Cardiac muscle cell (in vitro differentiated cells and primary cell): Measurements from ENCODE around the gene ADK. TPM values are rescaled to one million over a fixed set of nuclear protein-coding genes. Genes with fewer than 3 reads are reported as not detected.
"Not testable (repeated sequence)": the region's sequence is repeated elsewhere in the genome, so short reads cannot be mapped to it uniquely, and the experiment has no call there.

ENCODE experiments used
- DNase-seq, 2 donors: peaks; one replicate each; pipeline versions ENCODE4 v3.0.0 to v3.0.0-alpha.2; 2010 to 2017; ENCODE audit warnings: low read depth in 1 of 2, low spot score in 1 of 2
- H3K27ac ChIP-seq: fragments of 200-600 bp; sonication (generic); 2 replicates; pipeline ENCODE4 v1.5.1; 2016
- H3K27me3 ChIP-seq: fragments of 200-600 bp; sonication (generic); 2 replicates; pipeline ENCODE4 v1.6.0; 2016; ENCODE audit warnings: control low read depth
- H3K36me3 ChIP-seq: fragments of 200-600 bp; sonication (generic); 2 replicates; pipeline ENCODE4 v1.5.1; 2016; ENCODE audit warnings: control low read depth
- H3K4me1 ChIP-seq: fragments of 200-600 bp; sonication (generic); 2 replicates; pipeline ENCODE4 v1.8.1; 2017; ENCODE audit warnings: low read depth, mild to moderate bottlenecking, mixed run types
- H3K4me3 ChIP-seq: fragments of 200-600 bp; sonication (generic); 2 replicates; pipeline ENCODE4 v1.5.1; 2016; ENCODE audit warnings: mild to moderate bottlenecking
- H3K9me3 ChIP-seq: fragments of 200-600 bp; sonication (generic); 2 replicates; pipeline ENCODE4 v1.5.1; 2017; ENCODE audit warnings: low read depth, mild to moderate bottlenecking, control low read depth
- polyA plus RNA-seq: library from polyadenylated mRNA; unstranded; fragments of >200 nt; fragmentation: Nextera tagmentation; extraction: Ambion mirVana; gene quantifications from 2 replicates; pipeline ENCODE4 v1.2.1, GENCODE V29; 2016
- total RNA-seq: library from RNA; depleted of rRNA; stranded (reverse); fragments of >200 nt; gene quantifications from 2 replicates; pipeline ENCODE4 v1.2.3, GENCODE V29; 2016
- TF ChIP-seq, protein P1 (sequence below): IDR thresholded peaks from 2 replicates; pipeline ENCODE4 v1.5.1; 2012; ENCODE audit warnings: low read depth, mild to moderate bottlenecking, low read length

Gene ADK
- total and polyA plus RNA-seq, 2 experiments from 2014 or later: 24.8 to 57.4 TPM

GRCh38 chr10:74145133-74145532 is 5.9 kb upstream of the ADK start:
- TF ChIP-seq, protein P1, sequence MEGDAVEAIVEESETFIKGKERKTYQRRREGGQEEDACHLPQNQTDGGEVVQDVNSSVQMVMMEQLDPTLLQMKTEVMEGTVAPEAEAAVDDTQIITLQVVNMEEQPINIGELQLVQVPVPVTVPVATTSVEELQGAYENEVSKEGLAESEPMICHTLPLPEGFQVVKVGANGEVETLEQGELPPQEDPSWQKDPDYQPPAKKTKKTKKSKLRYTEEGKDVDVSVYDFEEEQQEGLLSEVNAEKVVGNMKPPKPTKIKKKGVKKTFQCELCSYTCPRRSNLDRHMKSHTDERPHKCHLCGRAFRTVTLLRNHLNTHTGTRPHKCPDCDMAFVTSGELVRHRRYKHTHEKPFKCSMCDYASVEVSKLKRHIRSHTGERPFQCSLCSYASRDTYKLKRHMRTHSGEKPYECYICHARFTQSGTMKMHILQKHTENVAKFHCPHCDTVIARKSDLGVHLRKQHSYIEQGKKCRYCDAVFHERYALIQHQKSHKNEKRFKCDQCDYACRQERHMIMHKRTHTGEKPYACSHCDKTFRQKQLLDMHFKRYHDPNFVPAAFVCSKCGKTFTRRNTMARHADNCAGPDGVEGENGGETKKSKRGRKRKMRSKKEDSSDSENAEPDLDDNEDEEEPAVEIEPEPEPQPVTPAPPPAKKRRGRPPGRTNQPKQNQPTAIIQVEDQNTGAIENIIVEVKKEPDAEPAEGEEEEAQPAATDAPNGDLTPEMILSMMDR: no peak
- Histone ChIP-seq H3K27ac (no peak overlapping the region), H3K9me3 (no peaks in the 10 kb centered on the region), H3K4me1 (peaks cover 6% of the 10 kb centered on the region), H3K36me3 (no peaks in the 10 kb centered on the region), H3K4me3 (no peak overlapping the region), H3K27me3 (no peaks in the 10 kb centered on the region)
- DNase-seq: peak in 1 of 2 donors; percentile 80

- not testable (repeated sequence) for H3K27me3 ChIP-seq, H3K27ac ChIP-seq, H3K4me3 ChIP-seq, H3K9me3 ChIP-seq, H3K36me3 ChIP-seq, H3K4me1 ChIP-seq, DNase-seq
Observed at GRCh38 chr10:74146980-74147379, 4.0 kb upstream of the ADK start.

GRCh38 chr10:74150204-74150989 is 624 bp upstream of the ADK start, which contains the start of gene AP3M1:
AP3M1 (minus strand) TSS chr10:74150828; CDS start chr10:74138379, 12,449 bp downstream.
- peak within 1 kb of the TSS; percentile 67 for H3K4me3 ChIP-seq
- no peaks in the 10 kb centered on the region for H3K27me3 ChIP-seq
- H3K27ac ChIP-seq: peak within 1 kb of the TSS; percentile 99
- TF ChIP-seq, protein P1: no peak
- peaks cover 28% of the 10 kb centered on the region for H3K4me1 ChIP-seq
- no peaks in the 10 kb centered on the region for H3K9me3 ChIP-seq
- no peaks in the 10 kb centered on the region for H3K36me3 ChIP-seq
- peak in 1 of 2 donors; percentile 92 for DNase-seq

DNA sequence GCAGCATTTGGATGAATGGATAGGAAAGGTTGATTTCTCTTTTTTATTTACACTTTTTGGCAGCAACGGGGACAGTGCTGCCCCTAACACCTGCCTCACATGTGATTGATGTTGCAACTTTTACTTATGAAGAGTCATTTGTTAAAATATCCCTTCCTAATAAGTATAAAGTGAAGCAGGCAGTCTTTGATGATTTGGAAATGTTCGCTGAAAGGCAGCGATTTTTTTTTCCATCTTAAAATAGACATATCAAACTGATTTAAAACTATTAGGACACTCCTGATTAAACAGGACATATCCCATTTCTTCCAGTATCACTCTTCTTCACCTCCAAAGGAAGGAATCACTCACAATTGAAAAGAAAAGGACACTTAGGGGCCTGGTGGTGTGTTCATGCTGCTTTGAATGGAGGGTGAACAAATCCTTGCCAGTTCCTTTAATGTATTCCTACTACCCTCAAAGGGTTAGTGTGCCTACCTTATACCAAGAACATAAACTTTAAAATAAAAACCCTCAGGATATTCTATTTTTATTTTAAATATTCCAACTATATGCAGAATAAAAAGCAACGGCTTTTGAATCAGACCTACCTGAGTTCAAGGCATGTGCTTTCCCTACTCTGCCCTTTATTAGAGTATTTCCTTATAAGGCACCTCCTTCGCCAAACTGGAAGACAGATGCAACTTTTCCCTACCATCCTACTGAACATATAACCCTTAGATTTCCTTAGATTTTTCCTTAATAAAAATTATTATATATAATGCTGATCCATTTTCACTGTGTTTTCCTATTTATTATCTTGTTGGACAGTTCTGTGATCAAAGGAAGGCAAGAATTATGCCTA is 1.1 kb downstream of the ADK start:
- H3K27me3 ChIP-seq: no peaks in the 10 kb centered on the region
- no peaks in the 10 kb centered on the region for H3K9me3 ChIP-seq
- TF ChIP-seq, protein P1: no peak
- H3K4me1 ChIP-seq: peaks cover 36% of the 10 kb centered on the region
- H3K36me3 ChIP-seq: no peaks in the 10 kb centered on the region
- DNase-seq: peak in 1 of 2 donors; percentile 9
- H3K27ac ChIP-seq: peak overlapping the region; percentile 99
- H3K4me3 ChIP-seq: peak overlapping the region; percentile 67

DNA sequence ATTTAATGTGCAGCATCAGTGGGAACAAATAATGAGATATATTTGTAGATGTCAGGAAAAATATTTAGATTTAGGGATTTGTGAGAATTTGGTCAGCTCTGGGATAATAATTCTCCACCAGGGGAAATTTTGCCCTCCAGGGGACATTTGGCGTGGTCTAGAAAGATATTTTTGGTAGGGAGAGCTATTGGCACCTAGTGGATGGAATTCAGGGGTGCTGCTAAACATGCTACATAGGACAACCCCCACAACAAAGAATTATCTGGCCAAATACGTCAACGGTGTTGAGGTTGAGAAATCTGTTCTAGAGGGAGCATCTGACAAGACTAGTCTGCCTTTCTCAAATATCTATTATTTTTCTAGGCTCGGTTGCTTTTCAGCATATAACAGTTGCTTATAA is 2.1 kb downstream of the ADK start:
- peak overlapping the region; percentile 67 for H3K4me3 ChIP-seq

More for the DNA sequence above, 2.1 kb downstream of the ADK start:
- TF ChIP-seq, protein P1: peak; percentile 60
- H3K27me3 ChIP-seq: no peaks in the 10 kb centered on the region
- DNase-seq: peak; percentile 45 to 84
- peaks cover 39% of the 10 kb centered on the region for H3K4me1 ChIP-seq
- no peaks in the 10 kb centered on the region for H3K36me3 ChIP-seq
- no peaks in the 10 kb centered on the region for H3K9me3 ChIP-seq
- H3K27ac ChIP-seq: peak overlapping the region; percentile 62
